BJ (cell line): Measurements from ENCODE around the gene VEGFC. TPM values are rescaled to one million over a fixed set of nuclear protein-coding genes. Genes with fewer than 3 reads are reported as not detected.

Source experiments
- CTCF ChIA-PET: fragments of 350-600 bp; formaldehyde crosslinking; extraction: SDS; loops from one replicate; lab custom pipeline; 2021; ENCODE audit warnings: antibody characterized with exemption, inconsistent platforms; lab: Yijun Ruan, JAX
- POLR2A ChIA-PET: fragments of 300-600 bp; sonication (Branson Sonifier 250); formaldehyde crosslinking; extraction: SDS; loops from one replicate; lab custom pipeline; 2021; ENCODE audit warnings: antibody characterized with exemption; lab: Charles Lee
- DNase-seq: peaks from one replicate; pipeline ENCODE4 v3.0.0-alpha.2; 2011; ENCODE audit warnings: low read depth
- H3K27me3 ChIP-seq: 2 replicates; pipeline ENCODE4 v1.6.0; 2011; ENCODE audit warnings: low read length; ENCODE audit not compliant: control insufficient read depth, insufficient read depth
- H3K36me3 ChIP-seq: 2 replicates; pipeline ENCODE4 v1.5.1; 2011; ENCODE audit warnings: low read length; ENCODE audit not compliant: control insufficient read depth, insufficient read depth
- H3K4me3 ChIP-seq: 2 replicates; pipeline ENCODE4 v1.5.1; 2011; ENCODE audit warnings: low read depth, mild to moderate bottlenecking, control low read depth, low read length
- CTCF ChIP-seq: IDR thresholded peaks from 2 replicates; pipeline ENCODE4 v1.5.1; 2011; ENCODE audit warnings: low read depth, mild to moderate bottlenecking, control low read depth, inconsistent platforms, low read length, moderate library complexity; ENCODE audit not compliant: insufficient read depth
- polyA plus RNA-seq: library from polyadenylated mRNA; depleted of rRNA; stranded (reverse); fragments of >200 nt; gene quantifications from 2 replicates; pipeline ENCODE4 v1.2.3, GENCODE V29; 2011

Gene VEGFC
- polyA plus RNA-seq, 1 experiment, result 47.7 TPM

- ChIA-PET CTCF (no interaction called here), POLR2A (no interaction called here)
- TF ChIP-seq CTCF, result no peak
- no peaks in the 10 kb centered on the region for H3K36me3 ChIP-seq
- DNase-seq, result no peak
- H3K4me3 ChIP-seq, result no peak overlapping the region
- H3K27me3 ChIP-seq, result no peaks in the 10 kb centered on the region
These were observed 6.9 kb upstream of the VEGFC start for GRCh38 chr4:176799653-176800052.

DNA sequence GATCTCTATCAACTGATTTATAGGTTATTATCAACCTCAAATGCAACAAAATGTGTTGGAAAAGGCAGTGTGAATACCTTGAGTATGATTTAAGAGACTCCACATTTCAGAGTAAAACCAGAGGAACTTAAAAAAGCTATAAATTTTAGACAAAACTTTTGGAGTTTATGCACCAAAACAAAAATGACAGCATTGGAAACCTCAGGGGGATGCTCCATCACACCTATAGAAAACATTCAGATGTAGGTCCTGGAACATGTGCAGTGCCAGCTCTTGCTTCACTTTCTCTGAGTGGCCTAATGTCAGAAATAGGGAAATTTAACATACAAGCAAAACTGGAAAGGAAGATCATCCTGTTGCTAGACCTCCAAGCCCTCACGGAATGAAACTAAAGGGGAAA, 5.8 kb upstream of the VEGFC start:
- CTCF ChIA-PET, result interaction anchor here (1.7 kb wide), 1 partner anchor 249 kb away, joined by 10 read pairs; no protein-coding TSS in a partner anchor
- Histone ChIP-seq H3K4me3 (no peak overlapping the region), H3K27me3 (no peaks in the 10 kb centered on the region), H3K36me3 (no peaks in the 10 kb centered on the region)
- POLR2A ChIA-PET, result no interaction called here
- TF ChIP-seq CTCF, result no peak
- DNase-seq, result no peak

DNA sequence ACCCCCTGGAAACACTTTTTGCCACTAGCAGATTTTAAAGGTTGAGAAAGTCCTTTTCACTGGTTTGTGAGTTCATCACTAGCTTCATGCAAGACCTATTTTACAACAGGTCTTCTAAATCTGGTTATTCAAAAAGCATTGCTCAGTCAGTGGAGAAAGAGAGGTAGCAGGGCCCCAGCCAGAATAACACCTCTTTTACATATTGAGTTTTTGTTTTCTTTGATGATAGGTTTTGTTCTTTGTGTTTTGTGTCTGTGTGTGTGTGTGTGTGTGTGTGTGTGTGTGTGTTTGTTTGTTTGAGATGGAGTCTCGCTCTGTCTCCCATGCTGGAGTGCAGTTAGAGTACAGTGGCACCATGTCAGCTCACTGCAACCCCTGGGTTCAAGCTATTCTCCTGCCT, 2.7 kb upstream of the VEGFC start:
- no peak for TF ChIP-seq CTCF
- Histone ChIP-seq H3K27me3 (no peaks in the 10 kb centered on the region), H3K36me3 (no peaks in the 10 kb centered on the region), H3K4me3 (no peak overlapping the region)
- ChIA-PET CTCF (interaction anchor here (0.9 kb wide), 2 partner anchors 9 to 246 kb away, joined by 3 to 5 read pairs; no protein-coding TSS in a partner anchor), POLR2A (no interaction called here)
- DNase-seq, result no peak

DNA sequence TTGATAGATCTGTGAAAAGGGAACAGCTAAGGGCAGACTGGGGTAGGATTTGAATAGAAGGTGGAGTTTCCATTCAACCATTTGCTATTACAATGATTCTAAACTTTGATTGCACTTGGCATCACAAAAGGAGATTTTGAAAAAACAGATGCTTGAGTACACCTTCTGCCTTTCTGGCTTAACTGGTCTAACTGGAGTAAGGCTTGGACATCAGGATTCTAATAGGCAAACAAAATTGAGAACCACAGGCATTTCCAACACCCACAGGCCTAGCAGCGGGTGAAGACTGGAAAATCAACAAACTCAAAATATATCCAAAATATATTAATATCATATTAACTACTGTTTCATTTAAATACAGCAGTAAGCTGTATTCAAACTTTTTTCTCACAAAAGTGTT, 1.9 kb upstream of the VEGFC start:
- DNase-seq, result no peak
- TF ChIP-seq CTCF, result no peak
- Histone ChIP-seq H3K36me3 (no peaks in the 10 kb centered on the region), H3K27me3 (no peaks in the 10 kb centered on the region), H3K4me3 (no peak overlapping the region)
- CTCF ChIA-PET, result interaction anchor here (0.9 to 1.6 kb wide), 3 partner anchors 247 to 253 kb away, joined by 3 to 5 read pairs (median 3); no protein-coding TSS in a partner anchor
- POLR2A ChIA-PET, result no interaction called here

DNA sequence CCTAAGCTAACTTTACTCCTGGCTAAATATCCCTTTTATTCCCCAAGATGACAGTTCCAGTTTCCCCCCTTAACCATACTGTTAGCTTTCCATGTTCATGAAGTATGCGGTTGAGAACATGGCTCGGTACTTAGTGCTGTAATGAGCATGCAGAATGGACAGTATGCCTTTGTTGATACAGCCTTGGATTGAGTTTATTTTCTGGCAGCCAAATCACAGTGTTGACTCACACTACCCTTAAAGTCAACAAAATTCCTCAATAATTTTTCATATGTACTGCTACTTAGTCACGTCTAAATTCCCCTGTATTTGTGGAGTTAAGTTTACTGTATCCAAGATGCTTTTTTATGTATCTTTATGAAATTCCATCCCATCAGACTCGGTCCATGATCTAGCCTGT, 1.4 kb upstream of the VEGFC start:
- ChIA-PET POLR2A (no interaction called here), CTCF (interaction anchor here (1.4 to 1.6 kb wide), 2 partner anchors 253 to 254 kb away, joined by 3 to 5 read pairs; no protein-coding TSS in a partner anchor)
- H3K4me3 ChIP-seq, result no peak overlapping the region

More for the DNA sequence above, 1.4 kb upstream of the VEGFC start:
- no peaks in the 10 kb centered on the region for H3K36me3 ChIP-seq
- no peaks in the 10 kb centered on the region for H3K27me3 ChIP-seq
- no peak for TF ChIP-seq CTCF
- DNase-seq, result peak; percentile 88
